Right atrium auricular region (tissue), 2 donors: Measurements from ENCODE around the gene SLFN5. TPM values are rescaled to one million over a fixed set of nuclear protein-coding genes. Genes with fewer than 3 reads are reported as not detected.
A peak's percentile ranks its signal among the peaks of the same experiment; 100 is the strongest.
"Not testable (repeated sequence)": the region's sequence is repeated elsewhere in the genome, so short reads cannot be mapped to it uniquely, and the experiment has no call there.

ENCODE experiments used
- DNase-seq: peaks from one replicate; pipeline ENCODE4 v3.0.0-alpha.2; 2019; ENCODE audit warnings: low spot score
- H3K27ac ChIP-seq, 2 donors: fragments of 200-600 bp; sonication (generic); 1 replicate in 1 of 2; 2 replicates in 1 of 2; pipeline ENCODE4 v1.5.1; 2016 to 2019
- H3K27me3 ChIP-seq, 2 donors: fragments of 200-600 bp; sonication (generic); one replicate each; pipeline versions ENCODE4 v1.5.1 to v1.6.0; 2017 to 2019
- H3K36me3 ChIP-seq: fragments of 200-600 bp; sonication (generic); one replicate; pipeline ENCODE4 v1.5.1; 2016
- H3K4me1 ChIP-seq, 2 donors: fragments of 200-600 bp; sonication (generic); one replicate each; pipeline versions ENCODE4 v1.5.1 to v1.6.0; 2017 to 2019
- H3K4me3 ChIP-seq, 2 donors: fragments of 200-600 bp; sonication (generic); 1 replicate in 1 of 2; 2 replicates in 1 of 2; pipeline ENCODE4 v1.5.1; 2017 to 2019; ENCODE audit warnings: mild to moderate bottlenecking in 1 of 2, moderate library complexity in 1 of 2
- H3K9me3 ChIP-seq, 2 donors: fragments of 200-600 bp; sonication (generic); one replicate each; pipeline ENCODE4 v1.5.1; 2019
- total RNA-seq, 2 donors: library from RNA; depleted of rRNA; stranded (reverse); fragments of >200 nt; gene quantifications; one replicate each; pipeline ENCODE4 v1.1.0, GENCODE V29; 2016
- TF ChIP-seq, protein P1 (sequence below), 2 donors: fragments of 200-600 bp; sonication (generic); IDR thresholded peaks; one replicate each; pipeline ENCODE4 v1.5.1; 2019; ENCODE audit warnings: antibody characterized with exemption in 2 of 2

The SLFN5 gene
- total RNA-seq, 2 donors from 2014 or later: 11.1 to 12.9 TPM

DNA sequence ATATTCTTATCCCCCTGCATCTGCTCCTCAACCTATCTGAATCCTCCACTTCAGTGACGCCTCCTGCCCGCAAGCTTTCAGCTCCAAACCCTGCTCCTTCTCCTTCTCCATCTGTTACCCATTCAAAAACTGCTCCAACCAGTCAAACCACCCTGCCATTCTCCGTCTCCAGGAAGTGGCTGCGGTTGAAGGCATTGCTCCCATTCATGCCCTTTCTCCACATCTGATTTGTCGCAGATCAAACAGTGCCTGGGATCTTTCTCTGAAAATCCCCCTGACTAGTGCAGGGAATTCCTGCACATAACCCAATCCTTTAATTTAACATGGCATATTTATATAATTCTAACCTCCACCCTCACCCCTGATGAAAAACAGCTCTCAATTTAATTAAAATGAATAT lies 56.3 kb downstream of the SLFN5 start:
- no peaks in the 10 kb centered on the region for H3K36me3 ChIP-seq
- H3K27me3 ChIP-seq: no peaks in the 10 kb centered on the region
- H3K9me3 ChIP-seq: peaks cover 0 to 17% of the 10 kb centered on the region in 2 donors
- no peak overlapping the region for H3K27ac ChIP-seq
- no peak for DNase-seq
- H3K4me1 ChIP-seq: no peaks in the 10 kb centered on the region
- TF ChIP-seq, protein P1, sequence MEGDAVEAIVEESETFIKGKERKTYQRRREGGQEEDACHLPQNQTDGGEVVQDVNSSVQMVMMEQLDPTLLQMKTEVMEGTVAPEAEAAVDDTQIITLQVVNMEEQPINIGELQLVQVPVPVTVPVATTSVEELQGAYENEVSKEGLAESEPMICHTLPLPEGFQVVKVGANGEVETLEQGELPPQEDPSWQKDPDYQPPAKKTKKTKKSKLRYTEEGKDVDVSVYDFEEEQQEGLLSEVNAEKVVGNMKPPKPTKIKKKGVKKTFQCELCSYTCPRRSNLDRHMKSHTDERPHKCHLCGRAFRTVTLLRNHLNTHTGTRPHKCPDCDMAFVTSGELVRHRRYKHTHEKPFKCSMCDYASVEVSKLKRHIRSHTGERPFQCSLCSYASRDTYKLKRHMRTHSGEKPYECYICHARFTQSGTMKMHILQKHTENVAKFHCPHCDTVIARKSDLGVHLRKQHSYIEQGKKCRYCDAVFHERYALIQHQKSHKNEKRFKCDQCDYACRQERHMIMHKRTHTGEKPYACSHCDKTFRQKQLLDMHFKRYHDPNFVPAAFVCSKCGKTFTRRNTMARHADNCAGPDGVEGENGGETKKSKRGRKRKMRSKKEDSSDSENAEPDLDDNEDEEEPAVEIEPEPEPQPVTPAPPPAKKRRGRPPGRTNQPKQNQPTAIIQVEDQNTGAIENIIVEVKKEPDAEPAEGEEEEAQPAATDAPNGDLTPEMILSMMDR (IDR thresholded peaks at IDR 0.05): no peak
- H3K4me3 ChIP-seq: no peak overlapping the region

DNA sequence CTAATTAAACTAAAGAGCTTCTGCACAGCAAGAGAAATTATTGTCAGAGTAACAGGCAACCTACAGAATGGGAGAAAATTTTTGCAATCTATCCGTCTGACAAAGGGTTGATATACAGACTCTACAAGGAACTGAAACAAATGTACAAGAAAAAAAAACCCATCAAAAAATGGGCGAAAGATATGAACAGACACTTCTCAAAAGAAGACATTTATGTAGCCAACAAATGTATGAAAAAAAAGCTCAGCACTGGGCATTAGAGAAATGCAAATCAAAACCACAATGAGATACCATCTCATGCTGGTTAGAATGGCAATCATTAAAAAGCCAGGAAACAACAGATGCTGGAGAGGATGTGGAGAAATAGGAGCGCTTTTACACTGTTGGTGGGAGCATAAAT lies 66.5 kb downstream of the SLFN5 start:
- not testable (repeated sequence) for H3K27me3 ChIP-seq, H3K27ac ChIP-seq, H3K4me3 ChIP-seq, H3K36me3 ChIP-seq, DNase-seq, H3K9me3 ChIP-seq
- H3K4me1 ChIP-seq: peaks cover 0 to 15% of the 10 kb centered on the region in 2 donors

DNA sequence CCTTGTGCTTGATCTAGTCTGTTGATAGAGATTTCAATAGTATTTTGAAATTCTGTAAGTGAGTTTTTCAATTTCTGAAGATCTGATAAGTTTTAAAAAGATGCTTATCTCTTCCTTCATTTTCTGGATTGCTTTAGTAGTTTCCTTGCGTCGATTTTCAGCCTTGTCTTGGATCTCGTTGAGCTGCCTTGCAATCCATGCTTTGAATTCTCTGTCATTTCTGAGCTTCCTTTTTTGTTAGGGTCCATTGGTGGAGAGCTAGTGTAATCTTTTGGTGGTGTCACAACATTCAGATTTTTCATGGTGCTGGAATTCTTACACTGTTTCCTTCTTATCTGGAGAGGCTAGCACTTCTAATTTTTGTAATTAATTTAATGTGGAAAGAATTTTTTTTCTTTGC lies 69.5 kb downstream of the SLFN5 start:
- Histone ChIP-seq H3K36me3 (no peaks in the 10 kb centered on the region), H3K27me3 (no peaks in the 10 kb centered on the region), H3K9me3 (peaks cover 0 to 3% of the 10 kb centered on the region in 2 donors), H3K4me1 (peaks cover 0 to 32% of the 10 kb centered on the region in 2 donors), H3K27ac (no peak overlapping the region), H3K4me3 (no peak overlapping the region)
- no peak for DNase-seq
- TF ChIP-seq, protein P1 (IDR thresholded peaks at IDR 0.05): no peak

DNA sequence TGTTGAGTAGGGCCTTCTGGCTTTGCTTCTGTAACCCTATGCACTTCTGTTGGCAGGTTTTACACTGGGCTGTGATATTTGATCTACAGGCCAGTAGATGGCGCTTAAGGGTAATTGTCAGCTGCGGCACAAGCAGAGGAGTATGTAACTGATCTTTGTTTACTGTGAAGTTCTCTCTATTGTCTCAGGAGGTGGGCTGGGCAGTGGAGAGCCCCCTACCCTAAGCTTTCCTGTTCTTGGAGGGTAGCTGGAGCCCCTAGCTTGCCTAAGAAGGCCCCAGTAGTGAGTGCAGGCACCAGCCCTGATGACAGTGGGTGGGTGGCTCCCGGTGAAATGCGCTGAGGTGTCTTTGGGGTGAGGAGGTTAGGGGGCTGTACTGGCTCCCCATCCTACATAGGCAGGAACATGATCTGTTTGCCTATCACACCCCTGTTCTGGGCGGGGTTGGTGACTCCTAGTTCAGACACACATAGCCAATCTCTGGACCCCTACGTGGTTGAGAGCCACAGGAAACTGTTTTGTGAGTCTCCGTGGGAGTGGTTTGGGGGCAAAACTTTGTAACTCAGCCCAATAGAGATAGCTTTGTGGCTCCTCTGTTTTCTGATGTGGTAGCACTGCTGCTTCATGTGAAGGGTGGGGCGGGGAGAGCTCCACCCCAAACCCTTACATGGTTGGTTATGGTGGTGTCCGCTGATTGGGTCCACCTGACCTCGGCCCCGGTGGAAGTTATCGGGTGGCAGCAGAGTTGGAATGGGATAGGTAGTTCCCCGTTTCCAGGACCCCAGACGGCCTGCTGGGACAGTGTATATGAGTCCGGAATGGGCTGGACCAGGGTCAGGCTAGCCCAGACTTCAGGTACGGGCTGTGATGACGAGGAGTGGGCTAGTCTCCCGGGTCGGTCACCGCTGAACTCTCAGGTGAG lies 70.2 kb downstream of the SLFN5 start:
- no peaks in the 10 kb centered on the region for H3K36me3 ChIP-seq
- peak overlapping the region; percentile 74 to 75 for H3K27ac ChIP-seq
- peak; percentile 61 for DNase-seq

DNA sequence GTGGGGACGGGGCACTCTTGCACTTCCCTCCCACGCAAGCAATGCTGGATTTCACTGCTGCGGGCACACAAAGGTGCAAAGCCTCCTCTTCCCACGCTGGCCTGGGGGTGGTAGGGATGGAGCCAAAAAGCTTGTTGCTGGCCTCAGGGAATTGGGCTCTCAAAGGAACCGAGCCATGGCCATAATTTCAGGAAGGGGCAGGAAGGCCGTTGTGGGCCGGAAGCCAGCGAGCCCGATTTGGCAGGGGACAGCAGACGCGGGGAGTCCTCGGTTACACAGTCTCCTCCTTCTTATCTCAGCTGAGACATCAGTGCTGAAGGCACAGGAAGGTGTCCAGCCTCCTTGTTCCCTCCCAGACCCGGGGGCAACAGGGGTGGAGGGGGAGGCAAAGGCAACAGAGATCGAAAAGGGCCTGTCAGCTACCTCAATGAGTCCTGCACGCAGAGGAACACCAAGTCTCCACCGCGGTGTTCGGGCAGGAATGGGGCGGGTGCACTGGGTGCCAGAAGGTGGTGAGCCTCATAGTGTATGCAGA lies 71.1 kb downstream of the SLFN5 start:
- Histone ChIP-seq H3K27ac (peak overlapping the region; percentile 74 to 75), H3K4me1 (peaks cover 0 to 32% of the 10 kb centered on the region in 2 donors), H3K36me3 (no peaks in the 10 kb centered on the region), H3K27me3 (no peaks in the 10 kb centered on the region), H3K9me3 (peaks cover 0 to 1% of the 10 kb centered on the region in 2 donors), H3K4me3 (peak overlapping the region; percentile 36 to 48)
- DNase-seq: no peak
- TF ChIP-seq, protein P1 (IDR thresholded peaks at IDR 0.05): no peak

More for the DNA sequence above, 70.2 kb downstream of the SLFN5 start:
- TF ChIP-seq, protein P1 (IDR thresholded peaks at IDR 0.05): peak; percentile 60 to 87
- H3K4me1 ChIP-seq: peaks cover 0 to 32% of the 10 kb centered on the region in 2 donors
- peak overlapping the region; percentile 36 to 48 for H3K4me3 ChIP-seq
- H3K27me3 ChIP-seq: no peaks in the 10 kb centered on the region
- H3K9me3 ChIP-seq: peaks cover 0 to 3% of the 10 kb centered on the region in 2 donors
